MM.1S (cell line): Measurements from ENCODE around the gene SEMA3E.

Experiments
- DNase-seq: peaks from one replicate; pipeline ENCODE4 v3.0.0-alpha.2; 2015
- H2AFZ ChIP-seq: fragments of 300-600 bp; sonication (generic); 2 replicates; pipeline ENCODE4 v1.6.0; 2016; ENCODE audit warnings: antibody characterized with exemption, low read length
- H3F3A ChIP-seq: fragments of 300-600 bp; sonication (generic); 2 replicates; pipeline ENCODE4 v1.6.1; 2016; ENCODE audit warnings: mild to moderate bottlenecking, antibody characterized with exemption, low read length, moderate library complexity, mixed read lengths; ENCODE audit not compliant: insufficient read depth
- H3K27ac ChIP-seq: fragments of 300-600 bp; sonication (generic); 2 replicates; pipeline ENCODE4 v1.5.1; 2016; ENCODE audit warnings: mild to moderate bottlenecking, low read length
- H3K27me3 ChIP-seq: fragments of 300-600 bp; sonication (generic); replicated peaks from 2 replicates; pipeline ENCODE4 v1.6.0; 2016; ENCODE audit warnings: low read length; ENCODE audit not compliant: insufficient read depth
- H3K36me3 ChIP-seq: fragments of 300-600 bp; sonication (generic); replicated peaks from 2 replicates; pipeline ENCODE4 v1.6.1; 2016; ENCODE audit warnings: mild to moderate bottlenecking, low read length, mixed read lengths; ENCODE audit not compliant: insufficient read depth
- H3K4me1 ChIP-seq: fragments of 300-600 bp; sonication (generic); 2 replicates; pipeline ENCODE4 v1.6.1; 2016; ENCODE audit warnings: low read length, mixed read lengths
- H3K4me2 ChIP-seq: fragments of 300-600 bp; sonication (generic); 2 replicates; pipeline ENCODE4 v1.6.0; 2016; ENCODE audit warnings: low read depth, low read length
- H3K4me3 ChIP-seq: fragments of 300-600 bp; sonication (generic); 2 replicates; pipeline ENCODE4 v1.5.1; 2016; ENCODE audit warnings: low read length, mixed read lengths
- H3K79me2 ChIP-seq: fragments of 300-600 bp; sonication (generic); 2 replicates; pipeline ENCODE4 v1.6.1; 2016; ENCODE audit warnings: mixed run types, low read length, mixed read lengths
- H3K9ac ChIP-seq: fragments of 300-600 bp; sonication (generic); 2 replicates; pipeline ENCODE4 v1.6.1; 2016; ENCODE audit warnings: low read length, mixed read lengths
- H3K9me2 ChIP-seq: fragments of 300-600 bp; sonication (generic); replicated peaks from 2 replicates; pipeline ENCODE4 v1.6.1; 2016; ENCODE audit warnings: mild to moderate bottlenecking, low read length, mixed read lengths; ENCODE audit not compliant: insufficient read depth
- H3K9me3 ChIP-seq: fragments of 300-600 bp; sonication (generic); replicated peaks from 2 replicates; pipeline ENCODE4 v1.6.1; 2016; ENCODE audit warnings: mild to moderate bottlenecking, low read length, mixed read lengths; ENCODE audit not compliant: insufficient read depth
- H4K20me1 ChIP-seq: fragments of 300-600 bp; sonication (generic); 2 replicates; pipeline ENCODE4 v1.6.1; 2016; ENCODE audit warnings: mild to moderate bottlenecking, low read length, moderate library complexity, mixed read lengths; ENCODE audit not compliant: insufficient read depth
- EZH2 ChIP-seq: fragments of 300-600 bp; sonication (generic); optimal IDR thresholded peaks from 2 replicates; pipeline ENCODE3; 2017; ENCODE audit warnings: low read depth, mild to moderate bottlenecking, antibody characterized with exemption, low read length, mixed read lengths
- EZH2phosphoT487 ChIP-seq: fragments of 300-600 bp; sonication (generic); IDR thresholded peaks from 2 replicates; pipeline ENCODE4 v1.6.1; 2018; ENCODE audit warnings: antibody characterized with exemption, low read length
- TF ChIP-seq, protein P1 (sequence below): fragments of 300-600 bp; sonication (generic); IDR thresholded peaks from 2 replicates; pipeline ENCODE4 v1.5.1; 2016; ENCODE audit warnings: antibody characterized with exemption, low read length, mixed read lengths

Gene SEMA3E

DNA sequence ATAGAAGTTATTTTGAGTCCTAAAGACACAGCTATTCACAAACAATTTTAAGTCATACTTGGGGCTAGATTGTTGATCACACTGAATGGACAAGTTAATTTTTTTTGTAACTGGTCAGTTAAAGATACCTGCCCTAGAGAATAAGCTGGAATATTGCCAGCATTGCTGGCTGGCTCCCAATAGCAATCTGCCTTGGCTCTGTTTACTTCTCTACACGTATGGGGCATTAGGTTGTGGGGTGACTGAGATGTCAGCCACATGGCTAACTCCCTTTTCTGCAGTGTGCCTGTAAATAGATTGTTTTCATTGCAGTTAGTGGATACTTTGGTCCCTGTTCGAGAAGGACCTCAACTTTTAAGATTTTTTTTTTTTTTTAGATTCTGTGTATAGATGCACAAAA lies 128.2 kb downstream of the SEMA3E start:
- Histone ChIP-seq H3K9me3 (no peaks in the 10 kb centered on the region), H3K4me2 (no peak overlapping the region), H3K4me1 (no peaks in the 10 kb centered on the region), H3K27me3 (no peaks in the 10 kb centered on the region), H2AFZ (no peak overlapping the region), H3K9me2 (no peaks in the 10 kb centered on the region), H3K36me3 (no peaks in the 10 kb centered on the region), H3K9ac (no peak overlapping the region), H3K79me2 (no peaks in the 10 kb centered on the region), H3K27ac (no peak overlapping the region), H4K20me1 (no peaks in the 10 kb centered on the region), H3K4me3 (no peak overlapping the region), H3F3A (no peaks in the 10 kb centered on the region)
- TF ChIP-seq EZH2phosphoT487 = no peak
- TF ChIP-seq, protein P1, sequence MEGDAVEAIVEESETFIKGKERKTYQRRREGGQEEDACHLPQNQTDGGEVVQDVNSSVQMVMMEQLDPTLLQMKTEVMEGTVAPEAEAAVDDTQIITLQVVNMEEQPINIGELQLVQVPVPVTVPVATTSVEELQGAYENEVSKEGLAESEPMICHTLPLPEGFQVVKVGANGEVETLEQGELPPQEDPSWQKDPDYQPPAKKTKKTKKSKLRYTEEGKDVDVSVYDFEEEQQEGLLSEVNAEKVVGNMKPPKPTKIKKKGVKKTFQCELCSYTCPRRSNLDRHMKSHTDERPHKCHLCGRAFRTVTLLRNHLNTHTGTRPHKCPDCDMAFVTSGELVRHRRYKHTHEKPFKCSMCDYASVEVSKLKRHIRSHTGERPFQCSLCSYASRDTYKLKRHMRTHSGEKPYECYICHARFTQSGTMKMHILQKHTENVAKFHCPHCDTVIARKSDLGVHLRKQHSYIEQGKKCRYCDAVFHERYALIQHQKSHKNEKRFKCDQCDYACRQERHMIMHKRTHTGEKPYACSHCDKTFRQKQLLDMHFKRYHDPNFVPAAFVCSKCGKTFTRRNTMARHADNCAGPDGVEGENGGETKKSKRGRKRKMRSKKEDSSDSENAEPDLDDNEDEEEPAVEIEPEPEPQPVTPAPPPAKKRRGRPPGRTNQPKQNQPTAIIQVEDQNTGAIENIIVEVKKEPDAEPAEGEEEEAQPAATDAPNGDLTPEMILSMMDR = no peak
- DNase-seq = no peak

DNA sequence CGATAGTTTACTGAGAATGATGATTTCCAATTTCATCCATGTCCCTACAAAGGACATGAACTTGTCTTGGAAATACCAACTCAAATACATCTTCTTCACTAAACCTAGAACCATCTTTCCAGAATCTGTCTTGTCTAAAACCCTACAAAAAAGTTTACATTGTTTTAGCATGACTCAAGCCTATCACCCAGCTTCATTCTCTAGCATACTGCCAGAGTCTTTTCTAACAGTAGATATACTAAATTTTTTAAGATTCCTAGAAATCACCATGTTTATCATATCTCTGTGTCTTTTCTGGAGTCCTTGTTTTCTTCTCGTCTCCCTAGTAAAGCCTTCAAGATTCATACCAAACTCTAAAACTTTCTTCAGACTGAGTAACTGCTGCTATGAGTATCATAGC lies 129.7 kb downstream of the SEMA3E start:
- H3K9me2 ChIP-seq = no peaks in the 10 kb centered on the region
- no peaks in the 10 kb centered on the region for H3K9me3 ChIP-seq
- H3K27me3 ChIP-seq = no peaks in the 10 kb centered on the region
- DNase-seq = no peak
- H3K4me2 ChIP-seq = no peak overlapping the region
- H3K36me3 ChIP-seq = no peaks in the 10 kb centered on the region
- H3K27ac ChIP-seq = no peak overlapping the region
- H3K4me3 ChIP-seq = no peak overlapping the region
- no peaks in the 10 kb centered on the region for H4K20me1 ChIP-seq
- no peak overlapping the region for H2AFZ ChIP-seq
- H3K79me2 ChIP-seq = no peaks in the 10 kb centered on the region
- no peaks in the 10 kb centered on the region for H3K4me1 ChIP-seq
- H3K9ac ChIP-seq = no peak overlapping the region
- TF ChIP-seq EZH2phosphoT487 = no peak
- TF ChIP-seq, protein P1 = no peak
- no peak for TF ChIP-seq EZH2
- H3F3A ChIP-seq = no peaks in the 10 kb centered on the region

DNA sequence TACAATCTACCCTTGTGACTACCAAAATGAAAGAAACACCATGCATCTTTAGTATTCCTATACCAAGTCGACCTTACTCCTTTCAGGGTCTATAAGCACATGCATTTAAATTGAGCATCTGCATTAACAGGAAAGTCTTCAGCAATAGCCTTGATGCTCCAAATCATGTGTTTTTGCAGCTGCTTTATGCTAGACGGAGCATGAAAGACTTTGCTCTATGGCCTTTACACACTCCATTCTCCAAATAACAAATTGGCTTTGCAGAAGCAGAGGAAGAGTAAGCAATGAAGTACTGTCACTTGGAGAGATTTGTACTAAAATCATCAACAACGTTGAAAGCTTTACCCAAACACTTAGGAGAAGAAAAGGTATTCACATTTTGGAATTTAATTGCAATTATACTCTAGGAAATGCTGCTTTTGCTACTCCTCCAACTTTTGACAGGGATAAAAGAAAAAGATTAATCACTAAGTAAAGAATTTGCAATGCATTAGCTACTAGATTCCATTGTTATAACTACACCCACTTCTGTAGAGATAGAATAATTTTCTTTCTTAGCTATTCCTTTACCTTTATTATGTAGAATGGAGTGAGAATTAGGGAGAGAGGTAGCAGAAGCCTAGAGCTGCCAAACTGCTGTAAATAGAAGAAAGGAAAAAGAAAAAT lies 131.8 kb downstream of the SEMA3E start:
- Histone ChIP-seq H3K36me3 (no peaks in the 10 kb centered on the region), H3K4me1 (no peaks in the 10 kb centered on the region), H3K4me2 (no peak overlapping the region), H3K27me3 (no peaks in the 10 kb centered on the region), H3K9me3 (no peaks in the 10 kb centered on the region), H3K79me2 (no peaks in the 10 kb centered on the region), H2AFZ (no peak overlapping the region), H3K4me3 (no peak overlapping the region), H3K9ac (no peak overlapping the region), H3K27ac (no peak overlapping the region), H3F3A (no peaks in the 10 kb centered on the region), H4K20me1 (no peaks in the 10 kb centered on the region), H3K9me2 (no peaks in the 10 kb centered on the region)
- DNase-seq = no peak
- TF ChIP-seq, protein P1 = no peak
- no peak for TF ChIP-seq EZH2
